DND-41 (cell line): Measurements from ENCODE around the gene BRCA2.

ENCODE experiments used
- ATAC-seq: fragments of 200-7000 bp; cut with Tn5 transposase; 3 replicates; pipeline ENCODE4 v1.9.1; 2021; ENCODE audit warnings: low read depth; ENCODE audit not compliant: insufficient read depth
- DNase-seq: peaks from one replicate; pipeline ENCODE4 v3.0.0-alpha.2; 2020
- H2AFZ ChIP-seq: 2 replicates; pipeline ENCODE4 v1.6.0; 2012; ENCODE audit warnings: low read depth, low read length
- H3K27ac ChIP-seq: 2 replicates; pipeline ENCODE4 v1.5.1; 2012; ENCODE audit warnings: low read length, inconsistent platforms
- H3K27me3 ChIP-seq: fragments of 200-600 bp; sonication (generic); 2 replicates; pipeline ENCODE4 v1.6.0; 2012; ENCODE audit warnings: low read length, mild to moderate bottlenecking, inconsistent platforms; ENCODE audit not compliant: insufficient read depth, poor library complexity
- H3K36me3 ChIP-seq: 2 replicates; pipeline ENCODE4 v1.5.1; 2012; ENCODE audit warnings: low read length, inconsistent platforms; ENCODE audit not compliant: insufficient read depth
- H3K4me1 ChIP-seq: 2 replicates; pipeline ENCODE4 v1.5.1; 2012; ENCODE audit warnings: mild to moderate bottlenecking, low read length; ENCODE audit not compliant: insufficient read depth
- H3K4me2 ChIP-seq: 2 replicates; pipeline ENCODE4 v1.6.0; 2012; ENCODE audit warnings: mild to moderate bottlenecking, moderate library complexity, low read length, inconsistent platforms; ENCODE audit not compliant: insufficient read depth
- H3K4me3 ChIP-seq, 2 experiments: fragments of 200-600 bp in 1 of 2; shearing (Covaris generic) in 1 of 2; 2 replicates each; pipeline ENCODE4 v1.5.1; 2012 to 2016; ENCODE audit warnings: inconsistent platforms in 2 of 2, low read length in 2 of 2, mild to moderate bottlenecking in 2 of 2, low read depth in 1 of 2, moderate library complexity in 1 of 2
- H3K79me2 ChIP-seq: 2 replicates; pipeline ENCODE4 v1.6.0; 2012; ENCODE audit warnings: low read length, inconsistent platforms; ENCODE audit not compliant: insufficient read depth
- H3K9ac ChIP-seq: 2 replicates; pipeline ENCODE4 v1.6.0; 2012; ENCODE audit warnings: low read depth, mild to moderate bottlenecking, inconsistent platforms, low read length, moderate library complexity
- H3K9me3 ChIP-seq: 2 replicates; pipeline ENCODE4 v1.5.1; 2012; ENCODE audit warnings: low read length, moderate library complexity, mild to moderate bottlenecking, inconsistent platforms; ENCODE audit not compliant: insufficient read depth, severe bottlenecking
- H4K20me1 ChIP-seq: 2 replicates; pipeline ENCODE4 v1.6.0; 2012; ENCODE audit warnings: low read length; ENCODE audit not compliant: insufficient read depth
- EZH2 ChIP-seq: IDR thresholded peaks from 3 replicates; pipeline ENCODE4 v1.6.1; 2012; ENCODE audit warnings: borderline replicate concordance, low read depth, mild to moderate bottlenecking, moderate library complexity, low read length, inconsistent platforms; ENCODE audit not compliant: severe bottlenecking
- TF ChIP-seq, protein P1 (sequence below): IDR thresholded peaks from 2 replicates; pipeline ENCODE4 v1.5.1; 2012; ENCODE audit warnings: borderline replicate concordance, low read length, moderate library complexity, mild to moderate bottlenecking; ENCODE audit not compliant: poor library complexity, severe bottlenecking; ENCODE audit errors: extremely low read depth

Gene BRCA2

GRCh38 chr13:32415019-32415418 is 99.7 kb downstream of the BRCA2 start:
- DNase-seq: peak; percentile 22
- H3K36me3 ChIP-seq: peaks cover 6% of the 10 kb centered on the region
- H3K4me1 ChIP-seq: no peaks in the 10 kb centered on the region
- H3K9ac ChIP-seq: no peak overlapping the region
- H2AFZ ChIP-seq: no peak overlapping the region
- no peak overlapping the region for H3K4me2 ChIP-seq
- no peak overlapping the region for H3K27ac ChIP-seq
- peaks cover 6% of the 10 kb centered on the region for H3K9me3 ChIP-seq
- peak; percentile 64 for ATAC-seq
- H3K79me2 ChIP-seq: peaks cover 6% of the 10 kb centered on the region
- TF ChIP-seq EZH2: no peak
- TF ChIP-seq, protein P1, sequence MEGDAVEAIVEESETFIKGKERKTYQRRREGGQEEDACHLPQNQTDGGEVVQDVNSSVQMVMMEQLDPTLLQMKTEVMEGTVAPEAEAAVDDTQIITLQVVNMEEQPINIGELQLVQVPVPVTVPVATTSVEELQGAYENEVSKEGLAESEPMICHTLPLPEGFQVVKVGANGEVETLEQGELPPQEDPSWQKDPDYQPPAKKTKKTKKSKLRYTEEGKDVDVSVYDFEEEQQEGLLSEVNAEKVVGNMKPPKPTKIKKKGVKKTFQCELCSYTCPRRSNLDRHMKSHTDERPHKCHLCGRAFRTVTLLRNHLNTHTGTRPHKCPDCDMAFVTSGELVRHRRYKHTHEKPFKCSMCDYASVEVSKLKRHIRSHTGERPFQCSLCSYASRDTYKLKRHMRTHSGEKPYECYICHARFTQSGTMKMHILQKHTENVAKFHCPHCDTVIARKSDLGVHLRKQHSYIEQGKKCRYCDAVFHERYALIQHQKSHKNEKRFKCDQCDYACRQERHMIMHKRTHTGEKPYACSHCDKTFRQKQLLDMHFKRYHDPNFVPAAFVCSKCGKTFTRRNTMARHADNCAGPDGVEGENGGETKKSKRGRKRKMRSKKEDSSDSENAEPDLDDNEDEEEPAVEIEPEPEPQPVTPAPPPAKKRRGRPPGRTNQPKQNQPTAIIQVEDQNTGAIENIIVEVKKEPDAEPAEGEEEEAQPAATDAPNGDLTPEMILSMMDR: peak; percentile 55
- no peak overlapping the region for H3K4me3 ChIP-seq
- H4K20me1 ChIP-seq: 0 out of 2 replicates have a peak, but pooled peaks cover 3% of the 10 kb centered on the region
- no peaks in the 10 kb centered on the region for H3K27me3 ChIP-seq

DNA sequence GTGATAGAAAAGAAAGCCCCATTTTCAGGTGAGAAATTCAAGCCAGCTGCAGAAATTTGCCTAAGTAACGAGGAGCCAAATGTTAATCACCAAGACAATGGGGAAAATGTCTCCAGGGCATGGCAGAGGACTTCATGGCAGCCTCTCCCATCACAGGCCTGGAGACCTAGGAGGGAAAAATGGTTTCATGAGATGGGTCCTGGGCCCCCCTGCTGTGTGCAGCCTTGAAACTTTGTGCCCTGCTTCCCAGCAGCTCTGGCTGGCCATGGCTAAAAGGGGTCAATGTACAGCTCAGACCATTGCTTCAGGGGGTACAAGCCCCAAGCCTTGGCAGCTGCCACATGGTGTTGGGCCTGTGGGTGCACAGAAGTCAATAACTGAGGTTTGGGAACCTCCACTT is 102.7 kb downstream of the BRCA2 start:
- H3K36me3 ChIP-seq: peaks cover 33% of the 10 kb centered on the region
- ATAC-seq (no peak), DNase-seq (no peak)
- peaks cover 11% of the 10 kb centered on the region for H3K9me3 ChIP-seq
- H4K20me1 ChIP-seq: 0 out of 2 replicates have a peak, but pooled peaks cover 5% of the 10 kb centered on the region
- H3K4me3 ChIP-seq: no peak overlapping the region
- H3K9ac ChIP-seq: no peak overlapping the region
- TF ChIP-seq, protein P1: no peak
- TF ChIP-seq EZH2: no peak
- no peak overlapping the region for H2AFZ ChIP-seq
- peaks cover 31% of the 10 kb centered on the region for H3K79me2 ChIP-seq
- H3K4me2 ChIP-seq: no peak overlapping the region
- H3K27ac ChIP-seq: no peak overlapping the region
- H3K4me1 ChIP-seq: no peaks in the 10 kb centered on the region
- no peaks in the 10 kb centered on the region for H3K27me3 ChIP-seq

DNA sequence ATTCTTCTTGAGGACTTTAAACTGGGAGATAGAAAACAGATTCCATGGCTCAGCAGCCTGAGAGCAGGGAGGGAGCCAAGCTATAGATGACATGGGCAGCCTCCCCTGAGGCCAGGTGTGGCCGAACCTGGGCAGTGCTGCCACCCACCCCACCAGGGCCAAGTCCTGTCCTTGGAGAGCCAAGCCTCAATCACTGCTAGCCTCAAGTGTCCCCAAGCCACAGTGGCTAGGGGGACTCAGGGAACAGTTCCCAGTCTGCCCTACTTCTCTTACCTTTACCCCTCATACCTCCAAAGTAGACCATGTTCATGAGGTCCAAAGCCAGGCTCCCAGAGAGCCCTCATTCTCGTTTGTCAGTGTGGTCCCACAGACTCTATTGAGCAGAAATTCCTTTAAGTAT is 104.6 kb downstream of the BRCA2 start:
- peaks cover 11% of the 10 kb centered on the region for H3K9me3 ChIP-seq
- no peak overlapping the region for H3K9ac ChIP-seq
- no peak overlapping the region for H2AFZ ChIP-seq
- H3K4me3 ChIP-seq: no peak overlapping the region
- H4K20me1 ChIP-seq: peaks cover 14% of the 10 kb centered on the region; the same call in 1 of the 2 replicates
- H3K4me2 ChIP-seq: no peak overlapping the region
- peaks cover 48% of the 10 kb centered on the region for H3K36me3 ChIP-seq
- TF ChIP-seq, protein P1: no peak
- TF ChIP-seq EZH2: no peak
- DNase-seq (no peak), ATAC-seq (no peak)
- H3K27me3 ChIP-seq: no peaks in the 10 kb centered on the region
- no peak overlapping the region for H3K27ac ChIP-seq
- peaks cover 50% of the 10 kb centered on the region for H3K79me2 ChIP-seq
- peaks cover 12% of the 10 kb centered on the region; the same call in 1 of the 2 replicates for H3K4me1 ChIP-seq

- no peak overlapping the region for H3K9ac ChIP-seq
- H3K4me1 ChIP-seq: peaks cover 35% of the 10 kb centered on the region
- H3K79me2 ChIP-seq: peaks cover 84% of the 10 kb centered on the region
- DNase-seq: no peak
- no peak overlapping the region for H3K27ac ChIP-seq
- H3K9me3 ChIP-seq: peaks cover 11% of the 10 kb centered on the region
- H2AFZ ChIP-seq: no peak overlapping the region
- peaks cover 62% of the 10 kb centered on the region for H3K36me3 ChIP-seq
- no peaks in the 10 kb centered on the region for H3K27me3 ChIP-seq
- no peak for ATAC-seq
- peaks cover 24% of the 10 kb centered on the region for H4K20me1 ChIP-seq
- no peak overlapping the region for H3K4me2 ChIP-seq
- TF ChIP-seq EZH2: no peak
- TF ChIP-seq, protein P1: no peak
- no peak overlapping the region for H3K4me3 ChIP-seq
Observed at GRCh38 chr13:32423592-32423991, 108.3 kb downstream of the BRCA2 start.
